ENCODE data around the gene HIPK2. TPM values are rescaled to one million over a fixed set of nuclear protein-coding genes. Genes with fewer than 3 reads are reported as not detected.

Gene HIPK2
- total and polyA plus RNA-seq, 2 of the 4 experiments (the other 2 are of a cell fraction), result 22.0 to 27.1 TPM

DNA sequence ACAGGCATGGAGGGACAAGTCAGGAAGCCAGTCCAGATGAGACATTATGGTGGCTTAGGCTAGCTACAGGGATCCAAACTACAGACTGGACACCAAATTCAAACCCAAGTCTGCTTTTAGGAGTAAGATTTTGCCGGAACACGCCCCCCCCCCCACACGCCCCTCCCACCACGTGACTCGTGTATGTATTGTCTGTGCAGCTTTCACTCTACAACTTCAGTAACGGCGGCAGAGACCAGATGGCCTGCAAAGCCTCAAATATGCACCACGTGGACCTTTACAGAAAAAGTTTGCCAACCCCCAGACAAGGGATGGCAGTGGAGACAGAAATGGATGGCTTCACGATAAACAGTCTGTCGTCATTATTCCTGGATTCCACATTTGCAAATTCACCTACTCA, 14.5 kb downstream of the HIPK2 start:
- Histone ChIP-seq H3K27ac (ENCODE audit: insufficient read depth, low read length) (no peak overlapping the region), H3K27me3 (ENCODE audit: control insufficient read depth, insufficient read depth, low read length) (no peaks in the 10 kb centered on the region), H2AK9ac (replicated peaks; ENCODE audit: low read depth, low read length, poor library complexity) (no peak overlapping the region), H2BK120ac (ENCODE audit: low read depth, low read length) (no peak overlapping the region), H3K18ac (ENCODE audit: low read depth, low read length) (0 out of 2 replicates have a peak overlapping the region, but pooled peaks have one; percentile 42), H2BK20ac (ENCODE audit: low read depth, low read length) (no peak overlapping the region), H3K4me3 (ENCODE audit: insufficient read depth, low read depth, low read length) (no peak overlapping the region), H3K14ac (replicated peaks; ENCODE audit: low read depth, low read length) (0 out of 2 replicates have a peak overlapping the region, but pooled peaks have one; percentile 24), H3K79me1 (ENCODE audit: low read depth in 1 of 2, low read length in 2 of 2) (peaks cover 38 to 81% of the 10 kb centered on the region in 2 experiments), H4K5ac (ENCODE audit: low read depth, low read length) (no peak overlapping the region), H3K36me3 (ENCODE audit: control insufficient read depth, insufficient read depth, low read length) (peaks cover 24% of the 10 kb centered on the region), H4K20me1 (ENCODE audit: insufficient read depth, low read length) (peaks cover 98% of the 10 kb centered on the region), H3K23ac (ENCODE audit: low read depth, low read length) (peak overlapping the region; percentile 50; the same call in 1 of the 2 replicates), H3K4me1 (ENCODE audit: control insufficient read depth, insufficient read depth, low read length) (peaks cover 41% of the 10 kb centered on the region), H3K4ac (ENCODE audit: low read depth, low read length) (peak overlapping the region; percentile 57; the same call in 1 of the 2 replicates), H4K91ac (ENCODE audit: insufficient read depth, low read depth, low read length) (no peak overlapping the region), H3K9ac (ENCODE audit: low read depth, low read length) (no peak overlapping the region), H3K9me1 (ENCODE audit: insufficient read depth, low read length) (peaks cover 56% of the 10 kb centered on the region), H3K4me2 (ENCODE audit: low read depth, low read length) (peak overlapping the region; percentile 27), H3K56ac (ENCODE audit: extremely low read depth, insufficient read depth, low read length) (no peak overlapping the region), H2AFZ (replicated peaks; ENCODE audit: low read length, poor library complexity) (no peak overlapping the region), H2AK5ac (ENCODE audit: low read depth, low read length) (peak overlapping the region; percentile 31), H4K8ac (ENCODE audit: low read depth in 2 of 2, low read length in 2 of 2) (peak overlapping the region in 1 of 2 experiments; percentile 20; a peak in 2 of 4 replicates), H2BK15ac (ENCODE audit: low read depth, low read length) (no peak overlapping the region), H2BK5ac (ENCODE audit: low read depth, low read length, poor library complexity, severe bottlenecking) (peak overlapping the region; percentile 4), H3K9me3 (ENCODE audit: control insufficient read depth, insufficient read depth, low read length) (no peaks in the 10 kb centered on the region)
- no TSS peak for BruUV-seq (replicated peaks)
- intact Hi-C loops (cut with micrococcal nuclease), result no loop called here
- dilution Hi-C loops (cut with HindIII; ENCODE audit: low sequenced_read_pairs, unreplicated experiment), result no loop called here
- WGBS, 2 experiments (ENCODE audit: extremely low coverage in 2 of 2, insufficient read length in 1 of 2), result 79% methylated on average over 2 of the region's 10 CpGs; no CpG with 5 or more reads in 1 of the 2 experiments
- ChIA-PET POLR2A (ENCODE audit: unreplicated experiment) (interaction anchor here (0.6 kb wide), 1 partner anchor 193 kb away, joined by 3 read pairs; no protein-coding TSS in a partner anchor), CTCF (no interaction called here)
- DNase-seq, result no peak
- in situ Hi-C loops (cut with MboI; ENCODE audit: low sequenced_read_pairs), result no loop called here
- ATAC-seq (ENCODE audit: low read depth), result peak; percentile 25
- TF ChIP-seq, protein P1, sequence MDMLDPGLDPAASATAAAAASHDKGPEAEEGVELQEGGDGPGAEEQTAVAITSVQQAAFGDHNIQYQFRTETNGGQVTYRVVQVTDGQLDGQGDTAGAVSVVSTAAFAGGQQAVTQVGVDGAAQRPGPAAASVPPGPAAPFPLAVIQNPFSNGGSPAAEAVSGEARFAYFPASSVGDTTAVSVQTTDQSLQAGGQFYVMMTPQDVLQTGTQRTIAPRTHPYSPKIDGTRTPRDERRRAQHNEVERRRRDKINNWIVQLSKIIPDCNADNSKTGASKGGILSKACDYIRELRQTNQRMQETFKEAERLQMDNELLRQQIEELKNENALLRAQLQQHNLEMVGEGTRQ (IDR thresholded peaks at IDR 0.05; ENCODE audit: low read depth, low read length), result peak; percentile 65
- TF ChIP-seq, protein P2, sequence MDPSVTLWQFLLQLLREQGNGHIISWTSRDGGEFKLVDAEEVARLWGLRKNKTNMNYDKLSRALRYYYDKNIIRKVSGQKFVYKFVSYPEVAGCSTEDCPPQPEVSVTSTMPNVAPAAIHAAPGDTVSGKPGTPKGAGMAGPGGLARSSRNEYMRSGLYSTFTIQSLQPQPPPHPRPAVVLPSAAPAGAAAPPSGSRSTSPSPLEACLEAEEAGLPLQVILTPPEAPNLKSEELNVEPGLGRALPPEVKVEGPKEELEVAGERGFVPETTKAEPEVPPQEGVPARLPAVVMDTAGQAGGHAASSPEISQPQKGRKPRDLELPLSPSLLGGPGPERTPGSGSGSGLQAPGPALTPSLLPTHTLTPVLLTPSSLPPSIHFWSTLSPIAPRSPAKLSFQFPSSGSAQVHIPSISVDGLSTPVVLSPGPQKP (IDR thresholded peaks at IDR 0.05; ENCODE audit: borderline replicate concordance, low read depth, low read length), result no peak

Data from IMR-90 (cell line).